ENCODE results near the gene LCA5L.
"Not testable (repeated sequence)": the region's sequence is repeated elsewhere in the genome, so short reads cannot be mapped to it uniquely, and the experiment has no call there.

The LCA5L gene

GRCh38 chr21:39386899-39387298, 58.7 kb downstream of the LCA5L start:
- no peak for DNase-seq

DNA sequence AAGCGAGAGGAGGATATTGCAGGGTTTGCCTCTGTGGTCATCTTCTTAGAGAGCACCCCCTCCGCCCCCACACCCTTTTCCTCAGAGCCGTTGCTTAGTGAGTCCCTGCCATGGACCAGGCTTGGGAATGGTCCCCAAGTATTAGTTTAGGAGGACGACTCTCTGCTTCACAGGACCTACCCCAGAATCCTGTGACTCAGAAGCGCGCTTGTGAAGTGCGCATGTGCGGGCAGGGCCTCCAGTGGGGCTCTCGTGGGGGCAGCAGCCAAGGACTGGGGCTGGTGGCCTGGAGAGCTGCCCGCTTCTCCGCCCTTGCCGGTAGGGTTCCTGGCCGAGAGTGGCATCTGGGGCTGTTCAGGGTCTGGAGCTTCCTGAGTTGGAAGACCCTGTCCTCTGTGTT, 59.4 kb downstream of the LCA5L start:
- no peak for DNase-seq

DNA sequence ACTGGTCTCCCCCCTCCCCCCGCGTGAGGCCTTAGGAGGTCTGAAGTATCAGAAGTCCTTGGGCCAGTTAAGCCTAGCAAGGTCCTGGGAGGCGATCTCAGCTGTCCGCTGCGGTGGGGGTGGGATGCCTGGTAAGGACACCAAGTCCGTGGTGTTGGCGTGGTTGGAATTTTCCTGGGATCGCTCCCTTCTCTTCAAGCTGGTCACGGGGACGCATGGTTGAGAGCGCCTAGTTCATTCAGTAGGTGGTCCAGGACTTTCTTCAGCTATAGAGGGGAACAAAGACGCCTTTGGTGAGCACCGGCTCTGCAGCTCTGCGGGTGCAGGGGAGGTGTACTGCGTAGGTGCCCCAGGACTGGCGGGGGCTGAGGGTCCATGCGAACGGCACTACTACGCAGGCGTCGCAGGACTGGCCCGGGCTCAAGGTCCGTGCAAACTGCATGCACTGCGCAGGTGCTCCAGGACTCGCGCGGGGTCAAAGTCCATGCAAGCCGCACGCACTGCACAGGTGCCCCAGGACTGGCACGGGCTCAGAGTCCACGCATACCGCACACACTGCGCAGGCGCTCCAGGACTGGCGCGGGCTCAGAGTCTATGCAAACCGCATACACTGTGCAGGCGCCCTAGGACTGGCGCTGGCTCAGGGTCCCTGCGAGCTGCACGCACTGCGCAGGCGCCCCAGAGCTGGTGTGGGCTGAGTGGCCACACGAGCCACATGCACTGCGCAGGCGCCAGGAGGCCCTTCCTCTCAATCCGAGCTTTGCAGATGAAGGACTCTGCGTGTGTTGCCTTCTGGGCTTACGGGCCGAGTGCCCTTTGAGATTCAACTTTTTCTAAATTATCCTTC, 60.1 kb downstream of the LCA5L start:
- DNase-seq = peak in 1 of 2 experiments; percentile 44

GRCh38 chr21:39384674-39385298, 60.8 kb downstream of the LCA5L start:
- peak in 1 of 2 experiments; percentile 25 for DNase-seq

DNA sequence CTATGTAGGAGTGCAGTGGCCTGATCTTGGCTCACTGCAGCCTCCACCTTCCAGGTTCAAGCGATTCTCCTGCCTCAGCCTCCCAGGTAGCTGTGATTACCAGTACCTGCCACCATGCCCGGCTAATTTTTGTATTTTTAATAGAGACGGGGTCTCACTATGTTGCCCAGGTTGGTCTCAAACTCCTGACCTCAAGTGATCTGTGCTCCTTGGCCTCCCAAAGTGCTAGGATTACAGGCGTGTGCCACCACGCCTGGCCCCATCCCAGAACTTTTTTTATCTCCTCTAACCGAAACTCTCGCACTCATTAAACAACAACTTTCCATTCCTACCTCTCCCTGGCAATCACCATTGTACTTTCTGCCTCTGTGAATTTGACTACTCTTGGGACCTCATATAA, 63.5 kb downstream of the LCA5L start:
- not testable (repeated sequence) for DNase-seq

DNA sequence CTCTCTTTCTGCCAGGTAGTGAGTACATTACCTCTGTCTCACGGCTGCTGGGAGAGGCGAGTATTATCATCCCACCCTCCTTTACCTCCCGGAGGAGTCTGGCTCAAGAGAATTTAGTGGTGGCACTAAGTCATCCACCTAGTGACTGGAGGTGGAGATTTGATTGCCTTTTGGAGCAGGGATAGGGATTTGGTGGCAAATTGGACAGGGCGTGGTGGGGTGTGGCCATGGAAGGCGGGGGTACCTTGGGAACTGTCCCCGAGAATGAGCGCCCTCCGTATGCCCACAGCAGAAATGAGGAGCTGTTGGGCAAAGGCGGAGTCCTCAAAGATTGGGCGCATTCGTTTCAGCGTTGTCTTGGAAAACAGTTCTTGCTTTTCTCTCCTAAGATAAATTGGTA, 64.6 kb downstream of the LCA5L start:
- peak in 1 of 2 experiments; percentile 13 for DNase-seq

- DNase-seq = peak; percentile 51 to 91
Observed at GRCh38 chr21:39379986-39380891, 65.3 kb downstream of the LCA5L start.

DNA sequence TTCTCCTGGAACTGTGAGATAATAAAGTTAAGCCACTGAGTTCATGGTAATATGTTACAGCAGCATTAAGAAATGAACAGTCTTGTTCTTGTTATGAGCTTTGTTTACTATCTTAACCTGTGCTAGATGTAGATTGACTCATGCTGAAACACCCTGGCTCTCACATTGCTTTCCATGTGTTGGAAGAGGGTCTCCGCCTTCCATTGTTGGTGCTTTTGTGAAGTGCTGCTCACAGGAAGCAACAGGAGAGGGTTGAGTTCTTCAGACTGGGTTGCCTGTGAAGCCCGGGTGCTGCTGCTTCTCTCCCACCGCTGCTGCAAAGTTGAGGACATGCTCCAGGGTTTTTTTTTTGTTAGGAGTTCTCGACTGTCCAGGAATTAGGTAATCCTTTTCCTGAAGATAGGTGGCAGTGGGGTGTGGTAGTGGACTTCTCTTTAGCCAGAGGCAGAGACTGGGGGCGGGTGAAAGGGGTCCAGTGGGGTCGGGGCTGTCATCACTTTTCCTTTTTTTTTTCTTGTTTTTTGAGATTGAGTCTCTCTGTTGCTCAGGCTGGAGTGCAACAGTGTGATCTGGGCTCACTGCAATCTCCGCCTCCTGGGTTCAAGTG, 68.0 kb downstream of the LCA5L start:
- no peak for DNase-seq

- no peak for DNase-seq
Observed at GRCh38 chr21:39375446-39375845, 70.1 kb downstream of the LCA5L start.

GRCh38 chr21:39374046-39374445, 71.5 kb downstream of the LCA5L start:
- no peak for DNase-seq

DNA sequence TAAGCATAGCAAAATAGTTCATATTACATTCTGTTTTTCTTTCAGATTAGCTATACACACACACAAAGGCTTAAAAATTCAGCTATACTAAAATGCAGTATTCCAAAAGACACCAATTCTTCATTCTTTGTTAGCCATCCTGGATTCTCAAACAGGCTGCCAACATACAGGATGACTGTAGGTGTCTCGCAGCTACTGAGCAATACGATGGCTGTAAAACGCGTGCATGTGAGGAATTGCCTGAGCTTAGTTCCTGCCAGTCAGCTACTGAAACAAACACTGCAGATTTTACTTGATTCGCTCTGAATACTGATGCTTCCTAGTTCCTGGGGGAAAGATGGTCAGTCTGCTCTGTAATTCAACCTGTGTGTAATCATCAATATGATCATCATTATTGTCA, 71.9 kb downstream of the LCA5L start:
- peak in 1 of 2 experiments; percentile 12 for DNase-seq

DNA sequence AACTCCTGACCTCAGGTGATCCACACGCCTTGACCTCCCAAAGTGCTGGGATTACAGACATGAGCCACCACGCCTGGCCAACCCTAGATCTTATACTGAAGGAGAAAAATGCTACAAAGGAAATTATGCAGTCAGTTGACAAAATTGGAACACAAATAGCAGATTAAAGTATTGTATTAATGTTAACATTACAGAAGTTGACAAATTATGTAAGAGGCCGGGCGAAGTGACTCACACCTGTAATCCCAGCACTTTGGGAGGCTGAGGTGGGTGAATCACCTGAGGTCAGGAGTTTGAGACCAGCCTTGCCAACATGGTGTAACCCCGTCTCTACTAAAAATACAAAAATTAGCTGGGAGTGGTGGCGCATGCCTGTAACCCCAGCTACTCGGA, 75.7 kb downstream of the LCA5L start:
- not testable (repeated sequence) for DNase-seq

DNA sequence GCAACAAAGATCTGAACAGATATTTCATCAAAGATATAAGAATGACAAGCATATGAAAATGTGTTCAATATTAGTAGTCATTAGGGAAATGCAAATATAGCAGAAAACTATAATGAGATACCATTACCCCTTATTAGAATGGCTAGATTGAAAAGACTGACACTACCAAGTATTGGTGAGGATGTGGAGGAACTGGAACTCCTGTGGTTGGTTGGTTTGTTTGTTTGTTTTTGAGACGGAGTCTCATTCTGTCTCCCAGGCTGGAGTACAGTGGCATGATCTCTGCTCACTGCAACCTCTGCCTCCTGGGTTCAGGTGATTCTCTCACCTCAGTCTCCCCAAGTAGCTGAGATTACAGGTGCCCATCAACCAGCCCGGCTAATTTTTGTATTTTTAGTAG, 77.8 kb downstream of the LCA5L start:
- DNase-seq = no peak

GRCh38 chr21:39366563-39366962, 79.0 kb downstream of the LCA5L start:
- no peak for DNase-seq

DNA sequence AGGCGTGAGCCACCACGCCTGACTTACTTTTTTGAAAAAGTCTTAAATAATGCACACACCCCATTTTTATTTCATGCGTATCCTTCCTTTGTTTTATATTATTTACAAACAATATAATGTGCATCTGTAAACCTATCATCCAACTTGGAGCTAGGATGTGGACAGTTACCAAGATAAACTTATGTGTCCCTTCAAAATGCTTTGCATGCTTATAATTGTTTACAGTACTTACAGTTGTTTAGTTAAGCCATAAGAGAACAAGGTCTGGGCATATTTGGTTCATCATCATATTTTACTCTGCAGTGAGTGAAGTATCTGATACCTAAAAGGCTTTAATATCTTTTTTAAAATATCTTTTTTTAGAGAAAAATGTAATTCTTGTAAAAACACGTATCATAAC, 80.6 kb downstream of the LCA5L start:
- no peak for DNase-seq

GRCh38 chr21:39363607-39364555, 81.7 kb downstream of the LCA5L start:
- no peak for DNase-seq

GRCh38 chr21:39362733-39363132, 82.8 kb downstream of the LCA5L start:
- DNase-seq = no peak

- DNase-seq = no peak
Observed at GRCh38 chr21:39359382-39359781, 86.2 kb downstream of the LCA5L start.
